ENCODE results near the gene MRPS14.

Gene MRPS14

DNA sequence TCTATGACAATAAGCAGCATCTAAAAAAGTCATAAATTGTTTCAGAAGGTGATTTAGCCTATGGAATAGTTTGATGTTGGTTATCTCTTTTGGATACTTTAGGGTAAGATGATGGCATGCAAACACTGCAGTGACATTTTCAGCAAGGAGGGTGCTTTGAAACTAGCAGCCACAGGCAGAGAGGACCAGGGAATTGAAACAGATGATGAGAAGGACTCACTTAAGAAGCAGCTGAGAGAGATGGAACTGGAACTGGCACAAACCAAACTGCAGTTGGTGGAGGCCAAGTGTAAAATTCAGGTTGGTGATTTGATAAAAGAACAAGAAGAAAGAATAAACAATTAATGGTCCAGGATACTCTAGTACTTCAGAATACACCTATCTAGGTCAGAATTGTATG, 34.7 kb downstream of the MRPS14 start:
- no peak for DNase-seq (ENCODE audit: low read depth, low spot score)

DNA sequence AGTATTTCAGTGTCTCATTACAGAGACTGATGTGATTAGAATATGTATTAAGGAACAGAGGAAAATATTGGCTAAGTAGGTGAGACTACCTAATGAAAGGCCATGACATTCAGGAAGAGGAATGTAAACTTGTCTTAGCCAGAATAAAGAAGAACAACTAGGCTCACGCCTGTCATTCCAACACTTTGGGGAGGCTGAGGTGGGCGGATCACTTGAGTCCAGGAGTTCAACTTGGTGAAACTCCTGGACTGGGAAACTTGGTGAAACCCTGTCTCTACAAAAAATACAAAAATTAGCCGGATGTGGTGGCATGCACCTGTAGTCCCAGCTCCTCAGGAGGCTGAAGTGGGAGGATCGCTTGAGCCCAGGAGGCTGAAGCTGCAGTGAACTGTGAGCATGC, 38.3 kb downstream of the MRPS14 start:
- DNase-seq (ENCODE audit: low read depth, low spot score): no peak

DNA sequence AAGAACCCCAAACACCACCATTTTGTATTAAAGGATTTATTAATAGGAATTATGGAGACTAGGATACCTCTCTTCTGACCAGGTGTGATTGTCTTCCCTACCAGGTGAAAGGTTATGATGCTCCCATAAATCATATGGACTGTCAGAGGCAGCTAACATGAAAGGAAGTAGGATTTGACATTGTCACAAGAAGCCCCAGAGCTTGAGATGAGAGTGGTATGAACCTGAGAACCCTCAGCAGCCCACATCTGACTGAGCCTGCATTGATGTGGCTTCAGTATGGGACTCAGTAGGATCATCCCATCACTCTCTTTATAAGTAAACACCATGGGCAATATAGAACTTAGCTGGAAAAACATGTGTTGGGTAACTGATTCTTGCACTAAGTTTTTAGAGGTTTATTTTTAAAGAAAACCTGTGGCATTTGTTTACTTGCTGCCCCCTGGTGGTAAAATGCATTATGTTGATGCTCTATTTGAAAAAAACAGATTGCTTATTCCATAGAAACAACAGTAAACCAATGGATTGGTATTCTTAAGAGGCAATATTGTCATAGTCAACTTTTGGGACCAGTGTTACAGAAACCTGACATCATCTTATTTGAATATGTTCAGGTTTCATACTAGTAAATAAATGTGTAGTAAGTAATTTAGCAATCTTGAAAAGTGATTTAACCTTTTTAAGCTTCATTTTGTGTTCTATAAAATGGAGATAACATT, 40.1 kb downstream of the MRPS14 start:
- no peak for DNase-seq (ENCODE audit: low read depth, low spot score)

DNA sequence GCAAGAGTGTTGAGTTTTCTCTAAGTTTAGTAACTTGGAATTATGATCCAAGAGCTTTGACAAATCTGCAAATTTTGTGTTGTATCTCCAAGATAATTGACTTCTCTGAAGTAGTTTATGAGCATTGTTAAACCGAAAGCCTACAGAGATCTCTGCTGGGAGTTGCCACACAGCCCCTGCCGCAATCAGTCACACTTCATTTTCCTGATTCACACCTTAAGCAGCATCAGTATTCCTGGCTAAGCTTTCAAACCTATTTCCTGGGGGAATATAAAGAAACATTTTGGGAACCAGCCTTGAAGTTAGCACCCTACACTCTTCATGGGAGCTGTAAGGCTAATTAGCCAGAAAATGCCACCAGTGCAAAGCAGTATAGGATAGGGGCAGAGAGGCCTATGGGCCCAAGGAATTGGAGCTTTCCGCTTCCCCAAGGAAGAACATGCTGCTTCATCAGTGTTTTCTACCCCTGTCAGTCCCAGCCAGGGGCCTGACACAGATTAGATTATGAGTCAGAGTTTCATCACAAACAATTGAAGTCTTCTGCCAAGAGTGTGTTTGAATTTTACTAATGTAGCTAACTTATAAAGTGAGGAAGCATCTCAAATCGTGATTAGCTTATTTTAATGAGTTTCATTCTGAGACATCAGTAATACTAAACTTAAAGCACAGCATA, 46.7 kb downstream of the MRPS14 start:
- no peak for DNase-seq (ENCODE audit: low read depth, low spot score)

DNA sequence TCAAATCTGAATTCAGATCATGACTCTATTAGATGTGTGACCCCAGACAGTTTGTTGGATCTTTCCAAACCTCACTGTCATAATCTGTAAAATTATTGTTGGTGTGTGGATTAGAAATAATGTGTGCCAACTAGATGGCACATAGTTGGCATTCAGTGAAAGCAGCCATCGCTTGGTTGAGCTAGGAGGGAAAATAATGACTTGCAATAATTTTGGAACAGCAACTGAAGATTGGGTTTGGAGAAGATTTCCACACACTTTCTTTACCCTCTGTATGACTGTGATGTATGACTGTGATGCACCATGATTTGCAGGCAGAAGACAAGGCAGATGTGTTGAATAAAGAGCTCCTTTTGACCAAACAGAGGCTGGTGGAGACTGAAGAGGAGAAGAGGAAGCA, 47.5 kb downstream of the MRPS14 start:
- DNase-seq (ENCODE audit: low read depth, low spot score): no peak

DNA sequence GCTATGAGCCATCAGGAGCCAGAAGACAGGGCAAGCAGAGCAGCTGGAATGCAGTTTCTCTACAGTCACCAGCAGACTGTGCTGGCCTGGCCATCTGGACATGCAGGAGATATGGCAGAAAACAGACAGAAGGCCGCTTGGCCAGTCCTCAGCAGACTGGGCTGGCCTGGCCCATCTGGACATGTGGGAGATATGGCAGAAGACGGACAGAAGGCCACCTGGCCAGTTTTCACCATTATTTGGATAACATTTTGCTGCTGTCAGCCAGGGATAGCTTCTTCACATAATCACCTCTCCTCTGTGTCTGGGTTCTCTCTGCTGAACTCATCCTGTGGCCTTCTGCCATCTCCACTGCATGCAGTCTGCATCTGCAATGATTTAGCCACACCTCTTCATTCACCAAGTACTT, 48.5 kb downstream of the MRPS14 start:
- no peak for DNase-seq (ENCODE audit: low read depth, low spot score)

DNA sequence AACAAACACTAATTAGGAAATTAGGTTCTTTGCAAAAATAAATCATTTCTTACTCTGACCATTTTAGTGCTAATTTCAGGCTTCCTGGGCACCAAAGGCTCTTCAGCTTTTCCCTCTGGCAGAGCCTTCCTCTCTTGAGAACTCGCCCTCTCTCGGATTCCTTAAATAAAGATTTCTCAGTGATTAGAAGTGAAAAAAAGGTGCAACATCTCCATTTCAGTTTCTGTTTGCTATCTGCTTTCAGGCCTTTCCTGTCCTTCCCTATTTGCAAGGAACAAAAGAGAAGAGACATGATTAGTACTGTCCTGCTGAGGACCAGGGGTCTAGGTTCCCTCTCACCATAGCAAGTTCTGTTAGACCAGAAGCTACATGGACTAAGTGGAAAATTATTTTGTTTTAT, 51.3 kb downstream of the MRPS14 start:
- no peak for DNase-seq (ENCODE audit: low read depth, low spot score)

DNA sequence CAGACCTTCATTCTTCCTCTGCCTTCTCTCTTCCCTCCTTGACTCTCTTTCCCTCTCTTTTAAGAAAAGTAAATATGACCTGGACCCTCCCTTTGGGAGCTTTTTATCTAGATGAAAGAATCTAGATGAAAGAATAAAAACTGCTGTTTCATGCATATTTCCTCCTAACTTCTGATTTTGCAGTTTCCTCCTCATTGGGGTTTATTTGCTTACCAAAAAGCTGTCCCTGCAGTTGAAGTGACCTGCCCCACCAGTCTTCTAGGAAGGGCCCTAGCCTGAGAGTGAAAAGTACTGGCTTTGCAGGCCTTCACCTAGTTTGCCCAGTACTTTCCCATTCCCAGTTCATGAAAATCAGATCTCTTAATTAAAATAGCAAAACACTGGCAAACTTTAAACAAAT, 51.8 kb downstream of the MRPS14 start:
- no peak for DNase-seq (ENCODE audit: low read depth, low spot score)

DNA sequence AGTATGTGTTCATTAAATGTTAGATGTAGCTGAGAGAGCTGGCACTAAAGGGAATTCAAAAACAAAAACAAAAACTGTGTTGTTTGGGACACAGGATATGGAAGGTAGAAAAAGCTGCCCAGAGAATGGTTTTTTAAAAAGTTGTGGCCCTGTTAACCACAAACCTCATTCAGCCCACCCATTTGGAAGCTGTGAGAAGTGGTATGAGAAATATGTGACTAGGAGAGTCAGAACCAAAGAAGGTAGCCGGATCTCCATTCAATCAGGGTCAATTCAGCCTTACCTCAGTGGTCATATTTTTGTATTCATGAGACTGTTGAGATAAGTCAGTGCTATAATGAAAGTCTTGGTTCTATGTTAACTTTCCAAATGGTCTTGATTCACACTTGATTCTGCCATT, 53.2 kb downstream of the MRPS14 start:
- no peak for DNase-seq (ENCODE audit: low read depth, low spot score)

DNA sequence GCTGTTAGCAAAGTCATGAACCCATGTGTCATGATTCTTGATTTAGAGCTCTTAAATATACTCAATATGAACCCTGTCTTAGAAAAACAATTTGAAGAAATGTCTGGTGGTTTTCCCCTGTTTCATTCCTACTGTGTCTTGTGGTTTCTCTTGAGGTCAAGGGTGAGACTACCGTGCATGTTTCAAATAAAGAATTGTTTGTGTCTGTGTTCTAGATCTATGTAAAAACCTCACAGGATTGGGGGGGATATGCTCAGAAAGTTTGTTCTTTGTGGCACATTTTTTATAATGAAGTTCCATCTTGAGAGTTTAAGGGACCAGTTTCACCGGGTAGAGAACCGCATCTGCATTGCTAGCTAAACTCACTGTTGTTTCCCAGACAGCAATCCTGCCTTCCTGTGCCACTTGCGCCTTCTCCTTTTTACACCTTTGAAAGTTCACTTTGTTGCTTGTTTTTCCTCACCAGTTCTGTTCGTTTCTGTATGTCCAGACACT, 54.4 kb downstream of the MRPS14 start:
- DNase-seq (ENCODE audit: low read depth, low spot score): no peak

DNA sequence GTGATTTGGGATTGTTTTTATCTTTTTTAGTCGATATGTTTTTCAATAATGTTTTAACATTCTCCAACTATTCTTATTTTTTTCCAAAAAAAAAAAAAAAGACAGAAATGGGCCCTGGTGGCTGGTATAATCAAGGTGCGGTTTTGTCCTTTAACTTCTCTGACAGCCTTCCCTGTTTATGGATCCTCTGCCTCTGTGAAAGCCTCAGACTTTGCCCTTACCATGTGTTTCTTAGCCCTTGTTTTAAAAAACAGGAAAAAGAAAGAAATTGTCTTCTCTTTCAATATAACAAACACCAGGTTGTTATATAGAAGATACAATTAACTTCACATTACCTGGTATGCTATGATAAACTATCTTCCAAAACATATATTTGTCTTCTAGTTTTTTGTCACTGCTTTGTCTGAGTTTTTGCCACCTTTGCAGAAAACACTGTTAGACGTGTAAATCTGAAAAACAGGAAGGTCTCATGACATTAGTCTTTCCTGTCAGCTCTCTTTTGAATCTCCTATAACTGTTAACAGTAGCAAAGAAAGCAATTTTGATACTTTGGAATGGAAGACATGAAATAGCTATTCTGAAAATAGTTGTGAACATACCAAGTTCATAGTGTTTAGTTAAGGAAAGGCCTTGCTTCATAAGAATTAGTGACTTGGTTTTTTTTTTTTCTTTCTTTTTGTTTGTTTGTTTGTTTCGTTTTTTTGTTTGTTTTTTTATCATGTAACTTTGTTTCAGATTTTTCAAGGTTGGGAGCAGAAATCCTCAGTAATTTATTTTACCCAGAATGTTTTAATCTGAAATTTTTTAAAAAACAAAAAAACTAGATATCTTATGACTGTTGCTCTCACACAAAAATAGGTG, 55.1 kb downstream of the MRPS14 start:
- no peak for DNase-seq (ENCODE audit: low read depth, low spot score)

DNA sequence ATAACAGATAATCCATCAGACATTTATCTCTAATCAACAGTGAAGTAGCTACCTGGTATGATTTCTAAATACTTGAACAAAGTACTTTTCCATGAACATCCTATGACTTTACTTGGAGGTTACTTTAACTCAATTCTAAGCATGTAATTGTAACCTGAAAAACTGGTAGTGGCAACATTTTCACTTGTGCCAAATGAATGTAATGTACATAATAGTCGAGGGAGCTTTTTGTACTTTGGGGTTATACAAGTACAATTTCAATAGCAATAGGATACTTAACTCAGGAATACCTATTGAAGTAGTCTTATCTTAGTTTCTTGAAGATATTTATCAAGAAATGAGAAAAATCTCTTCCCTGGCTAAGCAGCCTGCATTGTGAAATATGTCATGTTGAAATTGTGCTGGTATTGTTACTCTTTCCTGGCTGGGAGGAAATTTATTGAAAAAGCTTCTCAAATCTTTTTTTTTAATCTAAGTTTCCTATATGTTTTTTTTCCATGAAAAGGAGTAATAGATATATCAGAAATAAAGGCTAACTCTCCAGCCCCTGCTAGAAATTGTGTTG, 57.1 kb downstream of the MRPS14 start:
- DNase-seq (ENCODE audit: low read depth, low spot score): no peak

DNA sequence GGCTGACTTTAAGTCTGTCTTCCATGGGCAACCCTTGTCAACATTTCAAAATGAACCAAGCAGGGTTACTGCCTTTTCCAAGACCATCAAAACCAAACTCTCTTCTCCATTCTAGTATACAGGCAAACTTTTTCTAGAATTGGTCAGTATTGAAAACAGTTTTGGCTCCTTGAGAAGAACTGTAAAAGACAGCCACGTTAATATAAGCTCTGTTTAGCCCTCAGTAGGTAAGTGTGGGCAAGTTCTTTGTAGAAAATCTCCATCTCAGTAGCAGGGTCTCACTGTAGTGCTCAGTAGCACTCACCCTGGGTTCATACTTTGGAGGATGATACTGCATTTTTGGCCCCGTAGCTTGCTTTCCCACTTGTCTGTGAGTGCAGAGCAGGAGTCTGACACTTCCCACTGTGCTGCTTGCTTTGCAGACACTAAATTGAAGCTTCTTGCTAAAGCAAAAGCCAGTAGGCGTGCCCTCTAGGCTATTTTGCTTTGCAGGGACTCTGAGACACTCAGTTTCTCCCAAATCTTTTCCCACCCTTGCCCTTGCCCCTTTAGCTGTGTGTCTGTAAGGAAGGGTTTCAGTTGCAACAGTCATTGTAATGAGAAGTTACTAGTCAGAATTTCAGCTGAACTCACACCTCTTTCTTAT, 57.7 kb downstream of the MRPS14 start:
- no peak for DNase-seq (ENCODE audit: low read depth, low spot score)

DNA sequence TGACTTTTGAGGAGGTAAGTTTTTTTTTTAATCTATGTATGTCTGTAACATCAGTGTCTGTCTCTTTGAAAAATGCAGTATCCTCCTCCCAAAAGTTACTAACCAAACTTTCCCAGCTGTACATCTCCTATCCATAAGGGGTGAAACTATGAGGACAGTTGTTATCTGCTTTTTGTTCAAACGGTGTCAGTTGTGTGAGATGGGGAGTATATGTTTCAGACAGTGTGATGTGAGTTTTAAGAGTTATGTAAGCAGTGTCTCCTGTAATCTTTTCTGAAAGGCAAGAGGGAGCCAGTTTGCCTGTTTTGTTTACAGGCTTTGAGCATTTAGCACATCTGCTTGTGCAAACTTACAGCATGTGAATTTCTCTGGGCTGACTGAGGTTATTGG, 58.3 kb downstream of the MRPS14 start:
- no peak for DNase-seq (ENCODE audit: low read depth, low spot score)

DNA sequence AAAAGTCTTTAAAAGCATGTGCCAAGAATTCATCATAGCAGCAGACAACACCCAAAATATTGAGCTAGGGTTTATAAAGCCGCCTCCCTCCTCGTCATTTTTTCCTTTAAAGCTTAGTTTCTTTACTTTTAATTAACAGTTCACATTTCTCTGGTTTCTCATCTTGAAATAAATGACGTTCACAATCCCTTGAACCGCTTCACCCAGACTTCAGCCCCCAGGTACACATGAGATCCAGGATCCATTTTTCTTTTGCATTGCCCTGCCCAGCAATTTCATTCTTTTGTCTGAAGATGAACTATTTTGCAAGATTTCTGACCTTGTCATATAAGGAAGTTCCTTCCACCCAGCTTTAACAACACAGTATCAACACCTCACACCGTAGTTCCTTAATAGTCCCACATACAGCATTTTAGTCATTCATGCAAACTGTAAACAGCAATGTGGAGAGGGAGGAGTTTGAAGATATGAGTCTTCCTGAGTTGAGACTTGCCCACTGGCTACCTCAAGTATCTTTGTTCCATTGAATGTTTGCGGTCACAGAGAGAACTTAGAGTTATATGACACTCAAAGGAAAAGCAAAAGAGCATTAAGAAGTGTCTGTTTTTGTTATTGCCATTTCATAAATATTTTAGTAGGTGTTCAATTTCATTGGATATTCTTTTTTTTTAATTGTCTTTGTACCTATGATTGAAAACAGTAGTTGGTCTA, 58.8 kb downstream of the MRPS14 start:
- no peak for DNase-seq (ENCODE audit: low read depth, low spot score)

DNA sequence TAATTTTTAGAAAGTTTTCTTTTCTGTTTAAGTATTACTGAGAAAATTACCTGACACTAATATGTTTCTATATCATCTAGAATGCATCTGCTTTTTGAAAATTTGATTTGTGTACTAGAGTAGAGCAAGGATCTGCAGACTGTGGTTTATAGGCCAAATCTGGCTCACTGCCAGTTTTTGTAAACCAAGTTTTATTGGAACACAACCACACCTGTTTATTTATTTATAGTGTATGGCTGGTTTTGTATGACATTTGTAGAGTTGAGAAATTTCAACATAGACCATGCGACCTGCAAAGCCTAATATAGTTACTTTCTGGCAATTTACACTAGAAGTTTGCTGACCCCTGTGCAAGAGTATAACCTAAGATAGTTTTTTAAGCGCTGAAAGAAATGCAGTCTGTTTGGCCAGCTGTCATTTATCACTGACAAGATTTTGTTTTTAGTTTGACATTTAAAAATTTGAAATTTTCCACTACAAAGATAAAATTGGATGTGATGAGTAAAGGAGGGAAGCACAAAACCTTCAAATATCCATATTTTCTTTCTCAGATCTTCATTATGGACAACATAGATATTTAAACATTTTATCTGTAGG, 59.6 kb downstream of the MRPS14 start:
- no peak for DNase-seq (ENCODE audit: low read depth, low spot score)

All from activated naive CD8-positive, alpha-beta T cell treated with anti-CD3 and anti-CD28 coated beads, Interleukin-2, amount 50 U/mL, for 16 hours (primary cell).